Gastrocnemius medialis (tissue), 4 donors: ENCODE measurements around the gene CCHCR1. TPM values are rescaled to one million over a fixed set of nuclear protein-coding genes. Genes with fewer than 3 reads are reported as not detected.

Source experiments
- ATAC-seq, 2 donors: fragments of 150-250 bp; one replicate each; pipeline ENCODE4 v1.9.1; 2016
- DNase-seq, 2 donors: peaks; one replicate each; pipeline ENCODE4 v3.0.0-alpha.2; 2019
- H3K27ac ChIP-seq, 4 donors: fragments of 200-600 bp; sonication (generic); 1 replicate in 1 of 4; 2 replicates in 3 of 4; pipeline ENCODE4 v1.5.1; 2016 to 2018; ENCODE audit warnings: mild to moderate bottlenecking in 2 of 4, moderate library complexity in 1 of 4
- H3K27me3 ChIP-seq, 3 donors: fragments of 200-600 bp; sonication (generic) in 2 of 3; 1 replicate in 1 of 3; 2 replicates in 2 of 3; pipeline versions ENCODE4 v1.5.1 to v1.6.0; 2016 to 2019; ENCODE audit warnings: mild to moderate bottlenecking in 1 of 3, moderate library complexity in 1 of 3
- H3K36me3 ChIP-seq, 2 donors: fragments of 200-600 bp; sonication (generic) in 1 of 2; one replicate each; pipeline ENCODE4 v1.5.1; 2017 to 2018
- H3K4me1 ChIP-seq, 2 donors: fragments of 200-600 bp; sonication (generic) in 1 of 2; one replicate each; pipeline ENCODE4 v1.5.1; 2016 to 2017; ENCODE audit warnings: mild to moderate bottlenecking in 2 of 2
- H3K4me3 ChIP-seq, 4 donors: fragments of 200-600 bp; sonication (generic) in 3 of 4; 1 replicate in 1 of 4; 2 replicates in 3 of 4; pipeline ENCODE4 v1.5.1; 2016 to 2019; ENCODE audit warnings: mild to moderate bottlenecking in 2 of 4
- H3K9me3 ChIP-seq, 3 donors: fragments of 200-600 bp; sonication (generic) in 2 of 3; 1 replicate in 1 of 3; 2 replicates in 2 of 3; pipeline ENCODE4 v1.5.1; 2016 to 2019
- CTCF ChIP-seq, 5 experiments: fragments of 450-650 bp in 3 of 5; fragments of 200-600 bp in 2 of 5; sonication (generic) in 2 of 5; IDR thresholded peaks in 4 of 5; conservative IDR thresholded peaks in 1 of 5; 1 replicate in 4 of 5; 2 replicates in 1 of 5; pipeline ENCODE4 v1.5.1; 2016 to 2019; ENCODE audit warnings: antibody characterized with exemption in 5 of 5, mild to moderate bottlenecking in 3 of 5, moderate library complexity in 3 of 5
- POLR2A ChIP-seq, 2 donors: fragments of 450-650 bp; IDR thresholded peaks; one replicate each; pipeline ENCODE4 v1.6.1; 2017; ENCODE audit warnings: antibody characterized with exemption in 2 of 2, mild to moderate bottlenecking in 2 of 2, moderate library complexity in 2 of 2
- in situ Hi-C, 4 donors: fragments of 200-750 bp; cut with MboI; loops; one replicate each; pipeline versions ENCODE4 v1.15.0 to v1.8.0; 2017; ENCODE audit warnings: low sequenced_read_pairs in 4 of 4
- intact Hi-C: fragments of 100-400 bp; cut with DNase I; formaldehyde crosslinking; loops from one replicate; pipeline ENCODE4 v1.15.1; 2023; ENCODE audit warnings: low total_unique reads
- total RNA-seq, 4 donors: library from RNA; depleted of rRNA; stranded (reverse); fragments of >200 nt; gene quantifications; one replicate each; pipeline versions ENCODE4 v1.1.0 to v1.2.3, GENCODE V29; 2016

CCHCR1 gene
- total RNA-seq, 4 donors from 2014 or later, result 4.9 to 34.3 (median 7.7) TPM

- peaks cover 0 to 28% of the 10 kb centered on the region in 2 donors for H3K36me3 ChIP-seq
- no peak overlapping the region for H3K4me3 ChIP-seq
- no peaks in the 10 kb centered on the region for H3K9me3 ChIP-seq
- H3K27me3 ChIP-seq, result no peaks in the 10 kb centered on the region
- no peak for ATAC-seq
- in situ Hi-C loops (no loop called here), intact Hi-C loops (no loop called here)
- H3K27ac ChIP-seq, result no peak overlapping the region
- no peak for DNase-seq
- TF ChIP-seq CTCF (IDR thresholded peaks at IDR 0.05 in 4 of 5, conservative IDR thresholded peaks at IDR 0.05 in 1 of 5), result no peak
- no peak for TF ChIP-seq POLR2A (IDR thresholded peaks at IDR 0.05)
- peaks cover 19 to 26% of the 10 kb centered on the region in 2 donors for H3K4me1 ChIP-seq
Measured at GRCh38 chr6:31154436-31154835, 3.2 kb downstream of the CCHCR1 start.

DNA sequence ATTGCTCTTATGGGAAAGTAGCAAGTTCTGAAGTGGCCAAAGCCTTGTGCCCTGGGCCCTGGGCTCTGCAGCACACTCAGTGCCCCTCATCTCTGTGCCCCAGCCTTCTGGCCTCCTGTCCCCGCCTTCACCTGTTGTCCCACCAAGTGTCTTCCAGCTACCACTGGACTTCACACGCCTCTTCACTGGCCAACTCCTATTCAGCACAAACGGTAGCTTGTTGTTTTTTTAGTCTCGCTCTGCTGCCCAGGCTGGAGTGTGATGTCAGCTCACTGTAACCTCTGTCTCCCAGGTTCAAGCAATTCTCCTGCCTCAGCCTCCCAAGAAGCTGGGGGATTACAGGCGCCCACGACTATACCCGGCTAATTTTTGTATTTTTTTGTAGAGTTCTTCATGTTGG lies 4.8 kb downstream of the CCHCR1 start:
- in situ Hi-C loops (no loop called here), intact Hi-C loops (no loop called here)
- Histone ChIP-seq H3K4me3 (no peak overlapping the region), H3K27me3 (no peaks in the 10 kb centered on the region), H3K27ac (no peak overlapping the region), H3K36me3 (peaks cover 0 to 34% of the 10 kb centered on the region in 2 donors), H3K9me3 (no peaks in the 10 kb centered on the region), H3K4me1 (peaks cover 10 to 21% of the 10 kb centered on the region in 2 donors)
- ATAC-seq, result no peak
- no peak for DNase-seq
- TF ChIP-seq POLR2A (IDR thresholded peaks at IDR 0.05), result no peak
- no peak for TF ChIP-seq CTCF (IDR thresholded peaks at IDR 0.05 in 4 of 5, conservative IDR thresholded peaks at IDR 0.05 in 1 of 5)

DNA sequence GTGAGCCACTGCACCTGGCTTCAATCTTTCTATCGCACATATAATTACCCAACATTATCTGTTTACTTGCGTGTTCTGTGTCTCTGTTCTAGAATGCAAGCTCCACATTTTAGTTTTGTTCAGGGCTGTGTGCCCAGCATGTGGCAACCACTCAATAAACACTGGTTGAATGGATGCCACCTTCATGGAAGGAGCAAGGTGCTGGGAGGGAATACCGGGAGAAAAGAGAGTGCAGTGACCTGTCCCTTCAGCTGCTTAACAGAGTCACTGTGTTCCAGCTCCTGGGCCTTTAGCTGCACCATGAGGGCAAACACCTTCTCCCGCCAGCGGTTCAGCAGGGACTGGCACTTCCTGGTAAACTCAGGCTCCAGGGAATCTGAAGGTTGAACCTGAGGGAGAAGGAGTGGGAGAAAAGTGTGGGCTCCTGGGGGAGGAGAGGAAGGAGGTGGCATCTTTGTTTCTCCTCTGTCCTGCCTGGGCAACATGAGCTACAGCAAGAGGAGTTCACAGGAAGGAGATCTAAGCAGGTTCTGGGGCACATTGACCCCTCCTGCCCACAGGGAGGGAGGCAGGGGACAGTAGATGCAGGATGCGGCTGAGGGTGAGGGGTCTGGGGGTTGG lies 7.7 kb downstream of the CCHCR1 start:
- Histone ChIP-seq H3K4me1 (no peaks in the 10 kb centered on the region), H3K27me3 (no peaks in the 10 kb centered on the region), H3K36me3 (peaks cover 0 to 38% of the 10 kb centered on the region in 2 donors), H3K27ac (no peak overlapping the region), H3K4me3 (no peak overlapping the region), H3K9me3 (no peaks in the 10 kb centered on the region)
- ATAC-seq (peak in 1 of 2 donors; percentile 33), DNase-seq (no peak)
- in situ Hi-C loops (no loop called here), intact Hi-C loops (no loop called here)
- TF ChIP-seq POLR2A (IDR thresholded peaks at IDR 0.05) (no peak), CTCF (IDR thresholded peaks at IDR 0.05 in 4 of 5, conservative IDR thresholded peaks at IDR 0.05 in 1 of 5) (no peak)

DNA sequence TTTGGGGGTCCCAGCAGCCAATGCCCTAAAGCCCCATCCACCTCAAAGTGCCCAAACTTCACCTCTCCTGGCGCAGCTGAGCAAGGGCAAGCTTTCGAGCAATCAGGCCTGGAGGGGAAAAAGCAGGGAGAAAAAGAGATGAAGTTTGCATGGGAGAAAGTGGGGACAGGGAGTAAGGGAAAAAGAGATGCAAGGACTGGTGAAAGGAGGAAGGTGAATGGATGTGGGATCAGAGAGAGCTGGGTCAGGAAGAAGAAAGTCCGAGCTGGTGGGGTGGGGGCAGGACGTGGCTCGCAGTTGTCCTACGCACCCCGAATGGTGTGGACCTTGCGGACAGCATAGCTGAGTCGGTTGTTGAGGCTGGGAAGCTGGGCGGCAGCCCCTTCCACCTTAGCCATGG lies 12.2 kb downstream of the CCHCR1 start:
- ATAC-seq (no peak), DNase-seq (no peak)
- Histone ChIP-seq H3K9me3 (no peaks in the 10 kb centered on the region), H3K27me3 (no peaks in the 10 kb centered on the region), H3K27ac (no peak overlapping the region), H3K4me1 (no peaks in the 10 kb centered on the region), H3K36me3 (peaks cover 0 to 28% of the 10 kb centered on the region in 2 donors), H3K4me3 (no peak overlapping the region)
- intact Hi-C loops, result no loop called here
- in situ Hi-C loops, result no loop called here
- TF ChIP-seq POLR2A (IDR thresholded peaks at IDR 0.05) (no peak), CTCF (IDR thresholded peaks at IDR 0.05 in 4 of 5, conservative IDR thresholded peaks at IDR 0.05 in 1 of 5) (no peak)

GRCh38 chr6:31144970-31145340 lies 12.6 kb downstream of the CCHCR1 start:
- H3K27me3 ChIP-seq, result no peaks in the 10 kb centered on the region
- H3K9me3 ChIP-seq, result no peaks in the 10 kb centered on the region
- no peaks in the 10 kb centered on the region for H3K4me1 ChIP-seq
- no peak overlapping the region for H3K27ac ChIP-seq
- in situ Hi-C loops (no loop called here), intact Hi-C loops (no loop called here)
- H3K4me3 ChIP-seq, result no peak overlapping the region
- H3K36me3 ChIP-seq, result peaks cover 0 to 24% of the 10 kb centered on the region in 2 donors
- TF ChIP-seq POLR2A (IDR thresholded peaks at IDR 0.05) (no peak), CTCF (IDR thresholded peaks at IDR 0.05 in 4 of 5, conservative IDR thresholded peaks at IDR 0.05 in 1 of 5) (no peak)
- no peak for DNase-seq
- no peak for ATAC-seq
